ENCODE measurements around the gene CLNK. TPM values are rescaled to one million over a fixed set of nuclear protein-coding genes. Genes with fewer than 3 reads are reported as not detected.

Gene CLNK
- total and polyA plus RNA-seq, 2 donors (not counting 1 experiment from before 2014, with no cell fraction given) = 0.57 to 0.75 TPM

GRCh38 chr4:10590896-10591295, 93.7 kb downstream of the CLNK start:
- Mint-ChIP-seq H3K9me3 (ENCODE audit: insufficient read depth) (no peaks in the 10 kb centered on the region), H3K27ac (no peak overlapping the region), H3K4me3 (no peak overlapping the region), H3K4me1 (peaks cover 13% of the 10 kb centered on the region), H3K27me3 (no peaks in the 10 kb centered on the region)
- no peak overlapping the region for H3K4me2 ChIP-seq (replicated peaks; ENCODE audit: low read depth, low read length, poor library complexity, severe bottlenecking)
- ATAC-seq (ENCODE audit: low read depth) (no peak), DNase-seq (no peak)
- H3K27ac ChIP-seq (ENCODE audit: low read length in 2 of 2) = no peak overlapping the region
- ChIA-PET CTCF (no interaction called here), POLR2A (no interaction called here)
- H2AFZ ChIP-seq (ENCODE audit: insufficient read depth, low read depth, low read length, poor library complexity, severe bottlenecking) = no peak overlapping the region
- no peaks in the 10 kb centered on the region for H3K79me2 ChIP-seq (ENCODE audit: control insufficient read depth, insufficient read depth, low read length)
- H4K20me1 ChIP-seq (ENCODE audit: control insufficient read depth, insufficient read depth, low read length, poor library complexity, severe bottlenecking) = no peaks in the 10 kb centered on the region
- H3K4me1 ChIP-seq (ENCODE audit: control insufficient read depth in 2 of 2, insufficient read depth in 2 of 2, low read length in 2 of 2) = peaks cover 0 to 14% of the 10 kb centered on the region in 2 donors
- intact Hi-C loops (cut with micrococcal nuclease) = no loop called here
- no peaks in the 10 kb centered on the region for H3K36me3 ChIP-seq (replicated peaks in 1 of 2; ENCODE audit: control extremely low read depth in 1 of 2, control insufficient read depth in 1 of 2, extremely low read depth in 1 of 2, insufficient read depth in 2 of 2, low read length in 1 of 2)
- H3K27me3 ChIP-seq (replicated peaks in 1 of 4; ENCODE audit: control extremely low read depth in 1 of 4, control insufficient read depth in 3 of 4, insufficient read depth in 4 of 4, low read length in 3 of 4) = no peaks in the 10 kb centered on the region
- H3K9me3 ChIP-seq (ENCODE audit: control extremely low read depth in 1 of 3, control insufficient read depth in 2 of 3, insufficient read depth in 1 of 3, low read length in 2 of 3) = no peaks in the 10 kb centered on the region
- TF ChIP-seq EZH2 (IDR thresholded peaks at IDR 0.05; ENCODE audit: borderline replicate concordance, insufficient read depth, low read depth, low read length, poor library complexity, severe bottlenecking) (no peak), CTCF (IDR thresholded peaks at IDR 0.05) (no peak)
- no peak overlapping the region for H3K9ac ChIP-seq (ENCODE audit: low read length)
- no peak overlapping the region for H3K4me3 ChIP-seq (ENCODE audit: control extremely low read depth in 1 of 5, extremely low read depth in 1 of 5, insufficient read depth in 1 of 5, low read depth in 2 of 5, low read length in 4 of 5)
- WGBS (ENCODE audit: insufficient coverage) = 90% methylated on average over 2 of the region's 6 CpGs

DNA sequence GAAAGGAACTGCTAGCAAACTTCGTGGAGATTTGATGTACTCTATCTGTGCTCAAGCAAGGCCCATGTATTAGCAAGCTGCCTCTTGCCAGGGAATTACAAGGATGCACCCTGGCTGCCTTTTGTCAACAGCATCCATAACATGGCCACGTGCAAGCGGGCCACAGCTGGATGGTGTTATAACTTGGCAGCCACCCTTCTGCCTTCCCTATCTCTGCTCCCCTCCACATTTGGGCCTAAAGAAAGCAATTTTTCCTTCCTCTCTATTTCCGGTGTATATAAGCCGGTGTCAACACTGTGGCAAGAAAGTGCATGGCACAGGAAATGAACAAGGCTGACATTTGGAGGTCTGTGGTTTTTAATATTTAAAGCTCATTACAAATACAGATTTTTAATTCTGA, 94.8 kb downstream of the CLNK start:
- CTCF ChIA-PET = interaction anchor here (1.0 kb wide), 1 partner anchor 9 kb away, joined by 3 read pairs; no protein-coding TSS in a partner anchor
- Mint-ChIP-seq H3K27ac (no peak overlapping the region), H3K4me3 (no peak overlapping the region), H3K4me1 (peaks cover 14% of the 10 kb centered on the region), H3K9me3 (ENCODE audit: insufficient read depth) (no peaks in the 10 kb centered on the region), H3K27me3 (no peaks in the 10 kb centered on the region)
- H2AFZ ChIP-seq (ENCODE audit: insufficient read depth, low read depth, low read length, poor library complexity, severe bottlenecking) = no peak overlapping the region
- DNase-seq (no peak), ATAC-seq (ENCODE audit: low read depth) (no peak)
- H3K27ac ChIP-seq (ENCODE audit: low read length in 2 of 2) = no peak overlapping the region
- POLR2A ChIA-PET = no interaction called here
- H4K20me1 ChIP-seq (ENCODE audit: control insufficient read depth, insufficient read depth, low read length, poor library complexity, severe bottlenecking) = no peaks in the 10 kb centered on the region
- H3K36me3 ChIP-seq (replicated peaks in 1 of 2; ENCODE audit: control extremely low read depth in 1 of 2, control insufficient read depth in 1 of 2, extremely low read depth in 1 of 2, insufficient read depth in 2 of 2, low read length in 1 of 2) = no peaks in the 10 kb centered on the region
- no peak overlapping the region for H3K4me3 ChIP-seq (ENCODE audit: control extremely low read depth in 1 of 5, extremely low read depth in 1 of 5, insufficient read depth in 1 of 5, low read depth in 2 of 5, low read length in 4 of 5)
- TF ChIP-seq EZH2 (IDR thresholded peaks at IDR 0.05; ENCODE audit: borderline replicate concordance, insufficient read depth, low read depth, low read length, poor library complexity, severe bottlenecking) (no peak), CTCF (IDR thresholded peaks at IDR 0.05) (no peak)
- intact Hi-C loops (cut with micrococcal nuclease) = loop anchor here (10.0 kb wide), 3 partner anchors 135 to 1035 kb away; no protein-coding TSS in a partner anchor
- no peaks in the 10 kb centered on the region for H3K79me2 ChIP-seq (ENCODE audit: control insufficient read depth, insufficient read depth, low read length)
- no peak overlapping the region for H3K4me2 ChIP-seq (replicated peaks; ENCODE audit: low read depth, low read length, poor library complexity, severe bottlenecking)
- WGBS (ENCODE audit: insufficient coverage) = 24% methylated on average over 3 of the region's 5 CpGs
- H3K9ac ChIP-seq (ENCODE audit: low read length) = no peak overlapping the region
- peaks cover 0 to 14% of the 10 kb centered on the region in 2 donors for H3K4me1 ChIP-seq (ENCODE audit: control insufficient read depth in 2 of 2, insufficient read depth in 2 of 2, low read length in 2 of 2)
- H3K9me3 ChIP-seq (ENCODE audit: control extremely low read depth in 1 of 3, control insufficient read depth in 2 of 3, insufficient read depth in 1 of 3, low read length in 2 of 3) = no peaks in the 10 kb centered on the region
- H3K27me3 ChIP-seq (replicated peaks in 1 of 4; ENCODE audit: control extremely low read depth in 1 of 4, control insufficient read depth in 3 of 4, insufficient read depth in 4 of 4, low read length in 3 of 4) = no peaks in the 10 kb centered on the region

Data from B cell (primary cell).